Measurements from ENCODE around the gene ONECUT1.

The ONECUT1 gene

DNA sequence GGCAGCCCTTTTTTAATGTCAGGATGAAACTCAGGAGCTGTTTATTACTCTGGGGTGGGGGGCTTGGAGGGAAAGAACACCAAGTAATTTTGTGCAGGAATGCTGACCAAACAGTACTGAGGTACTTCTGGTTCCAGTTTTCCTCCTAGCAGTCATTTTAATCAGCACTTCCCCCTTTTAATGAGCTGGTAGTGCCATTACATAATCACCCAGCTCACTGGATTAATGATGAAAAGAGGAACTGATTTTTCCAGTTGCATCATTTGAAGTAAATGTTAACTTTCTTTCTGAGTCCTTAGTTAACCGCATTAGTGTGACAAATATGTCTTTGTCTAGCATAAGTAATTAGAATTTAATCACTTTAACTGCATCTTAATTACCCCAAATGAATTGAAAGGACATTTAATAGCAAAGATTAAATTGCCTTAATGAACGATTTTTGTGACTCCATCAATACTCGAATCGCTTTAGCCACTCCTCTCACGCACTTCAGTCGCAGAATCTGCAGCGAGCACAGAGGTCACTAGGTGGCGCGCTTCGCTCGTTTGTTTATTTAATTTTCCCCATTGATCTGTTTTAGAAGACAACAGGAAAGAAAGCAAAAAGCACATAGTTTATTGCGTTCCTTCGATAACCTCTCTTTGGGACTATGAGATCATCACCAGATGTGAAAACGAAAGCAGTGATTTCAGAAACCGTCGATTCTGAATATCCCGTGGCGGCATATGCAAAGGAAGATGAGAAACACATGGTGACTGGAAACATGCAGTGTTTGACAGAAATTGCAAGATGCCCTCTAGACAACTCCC is 9.8 kb downstream of the ONECUT1 start:
- peak; percentile 45 for DNase-seq

DNA sequence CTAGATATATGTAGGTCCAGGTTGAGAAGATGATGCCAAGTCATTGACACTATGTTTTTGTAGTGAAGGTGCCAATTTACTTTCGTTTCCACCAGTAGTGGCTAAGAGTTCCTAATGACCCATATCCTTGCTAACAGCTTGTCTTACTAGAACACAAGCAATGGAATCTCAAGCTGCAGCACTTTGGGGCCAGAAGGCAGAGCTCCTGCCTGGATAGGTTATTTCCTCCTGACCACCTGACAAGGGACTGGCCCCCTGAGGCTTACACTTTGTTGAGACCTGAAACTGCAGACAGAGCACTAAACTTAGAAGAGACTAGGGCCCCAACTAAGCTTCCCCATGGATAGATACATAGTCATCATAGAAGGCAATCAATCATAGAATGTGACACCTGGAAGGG is 11.7 kb downstream of the ONECUT1 start:
- DNase-seq = no peak

DNA sequence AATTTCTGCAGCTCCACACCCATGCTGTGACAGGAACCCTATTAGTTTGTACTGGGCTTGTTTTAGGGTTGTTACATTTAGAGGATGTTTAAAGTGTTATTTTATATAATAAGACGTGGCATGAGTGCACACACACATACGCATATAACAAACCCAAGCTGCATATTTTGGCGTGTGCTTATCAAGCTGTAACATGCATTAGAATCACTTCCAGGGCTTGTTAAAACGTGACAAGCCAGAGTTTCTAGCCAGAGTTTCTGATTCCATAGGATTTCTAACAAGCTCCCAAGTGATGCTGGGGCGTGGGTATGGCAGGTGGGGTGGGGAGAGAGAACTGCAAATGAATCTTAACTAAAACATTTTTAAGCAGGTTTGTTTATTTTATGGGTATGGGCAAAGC is 17.4 kb downstream of the ONECUT1 start:
- no peak for DNase-seq

DNA sequence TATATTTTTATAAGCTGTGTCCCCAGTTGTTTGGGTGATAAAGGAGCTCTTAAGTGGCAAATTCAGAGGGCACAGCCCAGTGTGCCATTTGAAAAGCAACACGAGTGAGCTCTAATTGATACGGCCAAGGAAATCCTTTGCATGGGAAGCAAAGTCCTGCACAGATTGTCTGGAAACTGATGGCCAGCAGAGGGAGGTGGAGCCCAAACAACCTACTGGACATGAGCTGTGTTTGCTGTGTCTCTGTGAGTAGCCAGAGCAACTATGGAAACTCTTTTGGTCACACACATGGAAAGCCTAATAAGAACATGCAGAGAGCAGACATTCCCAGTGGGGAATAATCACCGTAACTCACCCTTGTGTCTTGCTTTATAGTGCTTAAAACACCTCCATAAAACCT is 24.4 kb downstream of the ONECUT1 start:
- no peak for DNase-seq

DNA sequence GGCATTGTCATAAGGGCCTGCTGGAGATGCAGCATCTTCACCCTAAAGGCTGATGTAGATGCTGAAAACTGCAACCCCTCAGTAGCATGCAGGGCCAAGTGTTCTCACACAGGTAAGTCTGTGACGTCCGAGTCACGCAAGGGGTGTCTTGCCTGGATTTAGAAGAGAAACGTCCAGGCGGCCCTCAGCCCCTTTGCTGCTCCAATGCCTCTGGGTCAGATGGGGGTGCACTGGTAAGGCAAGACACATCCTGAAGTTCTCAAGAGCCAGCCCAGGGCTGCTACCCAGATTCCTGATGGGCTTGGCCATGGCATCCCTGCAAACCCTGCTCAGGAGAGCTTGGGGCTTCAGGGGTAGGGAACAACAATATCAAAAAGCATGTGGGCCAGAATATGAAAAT is 25.4 kb downstream of the ONECUT1 start:
- no peak for DNase-seq

DNA sequence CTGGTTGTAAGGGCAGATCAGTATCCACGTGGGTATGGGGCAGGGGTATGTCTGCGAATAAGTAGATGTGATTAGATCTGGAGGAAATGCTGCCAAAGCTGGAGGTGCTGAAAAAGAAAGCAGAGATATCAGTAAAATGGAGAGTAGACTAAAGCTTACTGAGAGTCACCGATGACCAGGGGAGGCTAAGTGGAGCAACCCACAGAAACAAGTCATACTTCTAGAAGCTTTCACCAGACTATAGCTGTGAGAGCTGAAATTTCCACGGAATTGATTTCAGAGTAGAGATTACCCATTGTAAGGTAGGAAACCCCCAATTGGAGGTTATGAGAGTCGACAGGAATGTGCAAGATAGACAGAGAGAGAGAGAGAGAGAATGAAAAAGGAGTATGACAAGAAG is 27.5 kb downstream of the ONECUT1 start:
- DNase-seq = no peak

DNA sequence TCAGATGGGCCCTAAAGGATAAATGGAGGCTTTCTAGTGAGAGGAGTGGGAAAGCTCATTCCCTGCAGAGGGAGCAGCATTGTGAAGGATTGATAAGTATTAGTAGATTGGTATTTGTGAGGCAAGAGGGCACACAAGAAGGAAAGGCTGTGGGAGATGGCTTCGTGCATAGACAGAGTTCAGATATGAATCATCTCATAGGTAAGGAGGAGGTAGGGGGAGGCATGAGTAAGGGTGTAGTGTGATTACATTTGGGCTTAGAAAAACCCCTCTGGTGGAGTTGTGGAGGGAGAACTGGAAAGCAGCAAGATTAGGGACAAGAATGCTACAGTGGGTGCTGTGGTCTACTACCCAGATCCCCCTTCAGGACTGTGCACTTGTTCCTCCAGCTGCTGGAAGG is 29.6 kb downstream of the ONECUT1 start:
- DNase-seq = no peak

DNA sequence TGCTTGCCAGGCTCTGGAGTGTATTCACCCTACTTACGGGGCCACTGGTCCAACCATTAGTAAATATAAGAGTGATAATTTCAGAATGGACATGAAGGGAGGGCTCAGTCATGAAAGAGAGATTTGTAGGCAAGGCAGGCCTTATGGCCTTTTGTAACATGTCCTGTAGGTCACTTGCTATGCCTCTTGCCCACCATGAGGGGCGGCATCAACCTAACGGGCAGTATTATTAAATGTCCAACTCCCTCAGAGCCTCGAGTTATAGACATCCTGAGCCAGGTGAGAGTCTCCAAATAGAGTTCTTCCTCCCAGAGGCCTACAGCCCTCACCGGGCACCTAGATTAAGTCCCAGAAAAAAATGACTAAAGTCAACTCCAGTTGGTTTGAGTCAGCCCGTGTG is 30.2 kb downstream of the ONECUT1 start:
- DNase-seq = no peak

DNA sequence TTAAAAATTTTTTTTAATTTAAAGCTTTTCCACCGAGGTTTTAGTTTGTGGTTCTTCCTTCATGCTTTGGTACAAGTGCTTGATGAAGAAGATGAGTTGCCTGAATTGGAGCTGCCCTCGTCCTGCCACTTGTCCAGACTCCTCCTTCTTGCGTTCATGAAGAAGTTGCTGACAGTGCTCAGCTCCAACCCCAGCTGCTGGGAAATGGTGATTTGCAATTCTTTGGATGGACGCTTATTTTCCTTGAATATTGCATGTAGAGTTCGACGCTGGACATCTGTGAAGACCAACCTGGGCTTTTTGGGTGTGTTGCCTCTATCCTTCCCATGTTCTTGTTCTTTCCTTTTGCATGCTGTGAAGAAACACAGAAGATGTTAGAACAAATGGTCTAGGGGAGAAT is 32.6 kb downstream of the ONECUT1 start:
- no peak for DNase-seq

DNA sequence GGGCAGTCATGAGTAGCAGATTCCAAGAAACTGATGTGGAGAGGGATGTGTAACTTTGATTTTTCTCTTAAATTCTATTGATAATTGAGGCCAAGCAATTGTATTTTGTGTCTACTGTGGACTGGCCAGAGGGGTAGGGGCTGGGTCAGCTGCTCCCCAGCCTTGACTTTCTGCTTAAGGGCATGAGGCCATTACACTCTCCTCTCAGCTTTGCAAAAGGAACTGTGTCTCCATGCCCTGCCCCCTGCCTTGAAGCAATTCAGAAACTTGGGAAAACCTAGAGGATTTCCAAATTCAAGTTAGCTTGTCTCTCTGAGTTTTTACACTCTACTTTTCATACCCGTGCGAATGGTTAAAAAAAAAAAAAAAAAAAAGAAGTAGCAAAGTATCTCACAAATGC is 38.6 kb downstream of the ONECUT1 start:
- no peak for DNase-seq

DNA sequence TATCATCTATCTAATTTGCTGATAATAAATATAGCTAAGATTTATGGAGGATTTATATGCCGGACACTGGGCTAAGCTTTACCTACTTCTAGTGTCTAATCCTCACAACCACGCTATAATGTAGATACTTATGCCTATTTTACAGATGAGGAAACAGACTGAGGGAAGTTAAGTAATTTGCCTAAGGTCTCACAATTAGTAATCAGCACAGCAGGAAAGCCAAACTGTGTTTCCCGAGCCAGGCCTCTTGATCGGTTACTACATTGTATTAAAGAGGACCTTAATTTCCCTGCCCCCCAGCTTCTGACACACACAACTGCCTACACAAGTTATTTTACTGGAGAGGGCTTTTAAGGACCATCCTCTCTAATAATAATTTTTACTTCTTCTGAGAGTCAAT is 40.9 kb downstream of the ONECUT1 start:
- DNase-seq = no peak

DNA sequence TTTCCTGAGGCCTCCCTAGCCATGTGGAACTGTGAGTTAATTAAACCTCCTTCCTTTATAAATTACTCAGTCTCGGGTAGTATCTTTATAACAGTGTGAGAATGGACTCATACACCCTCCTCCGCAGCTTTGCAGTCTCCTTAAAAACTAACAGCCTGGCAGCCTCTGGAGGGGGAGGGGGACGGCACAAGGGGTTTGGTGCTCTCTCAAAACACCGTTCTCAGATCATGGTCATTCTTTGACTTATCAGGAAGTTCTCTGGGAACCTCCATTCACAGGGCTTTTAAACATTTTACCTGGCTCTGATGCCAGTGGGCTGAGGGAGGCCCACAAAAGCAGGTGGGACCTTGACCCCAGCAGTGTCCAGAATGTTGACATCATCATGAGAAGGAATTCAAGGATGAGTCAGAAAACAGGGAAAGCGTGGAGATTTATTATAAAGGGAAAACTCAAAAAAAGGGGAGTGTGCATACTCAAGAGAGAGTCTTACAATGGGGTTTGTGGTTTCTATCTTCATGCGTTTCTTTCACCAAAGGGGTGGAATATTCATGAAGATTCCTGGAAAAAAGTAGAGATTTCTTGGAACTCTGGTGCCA is 43.9 kb downstream of the ONECUT1 start:
- DNase-seq = no peak

DNA sequence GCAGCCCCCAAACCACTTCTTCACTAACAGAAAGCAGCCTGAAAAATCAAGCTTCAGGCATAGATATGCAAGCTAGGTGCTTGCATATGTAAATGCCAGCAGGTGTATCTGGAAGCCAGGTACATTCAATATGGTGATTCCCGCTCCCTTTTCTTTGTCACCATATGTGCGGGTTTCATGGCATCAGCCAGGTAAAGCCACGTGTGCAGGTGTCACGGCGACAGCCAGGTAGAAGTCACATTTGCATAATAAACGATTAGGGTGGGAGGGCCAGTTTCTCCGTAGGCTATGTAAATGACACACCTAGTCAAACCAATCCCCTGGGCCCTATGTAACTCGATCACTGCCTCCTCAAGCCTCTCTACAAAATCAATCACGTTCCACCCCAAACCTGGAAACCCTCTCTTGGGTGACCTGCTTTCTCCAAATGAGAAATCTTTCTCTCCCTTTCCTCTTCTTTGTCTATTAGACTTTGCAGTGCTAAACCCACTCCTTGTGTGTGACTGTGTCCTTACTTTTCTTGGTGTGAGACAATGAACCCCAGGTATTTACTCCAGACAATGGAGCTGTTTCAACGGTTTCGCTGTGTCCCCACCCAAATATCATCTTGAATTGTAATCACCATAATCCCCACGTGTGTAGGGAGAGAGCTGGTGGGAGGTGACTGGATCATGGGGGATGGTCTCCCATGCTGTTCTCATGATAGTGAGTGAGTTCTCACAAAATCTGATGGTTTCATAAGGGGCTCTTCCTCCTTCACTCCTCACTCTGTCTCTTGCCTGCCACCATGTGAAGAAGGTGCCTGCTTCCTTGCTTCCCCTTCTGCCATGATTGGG is 44.6 kb downstream of the ONECUT1 start:
- no peak for DNase-seq

DNA sequence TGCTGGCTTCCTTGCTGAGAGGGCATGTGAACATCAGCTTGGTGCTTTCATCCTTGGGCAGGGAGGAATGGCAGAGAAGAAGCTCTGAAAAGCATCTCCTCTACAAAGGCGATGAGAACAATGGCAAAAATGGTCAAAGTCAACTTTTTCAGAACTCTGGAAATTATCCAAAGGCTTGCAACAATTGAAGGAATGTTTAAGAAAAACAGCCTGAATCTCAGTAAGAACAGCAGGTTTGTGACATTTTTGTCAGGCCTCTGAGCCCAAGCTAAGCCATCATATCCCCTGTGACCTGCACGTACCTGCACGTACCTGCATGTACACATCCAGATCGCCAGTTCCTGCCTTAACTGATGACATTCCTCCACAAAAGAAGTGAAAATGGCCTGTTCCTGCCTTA is 51.8 kb downstream of the ONECUT1 start:
- no peak for DNase-seq

DNA sequence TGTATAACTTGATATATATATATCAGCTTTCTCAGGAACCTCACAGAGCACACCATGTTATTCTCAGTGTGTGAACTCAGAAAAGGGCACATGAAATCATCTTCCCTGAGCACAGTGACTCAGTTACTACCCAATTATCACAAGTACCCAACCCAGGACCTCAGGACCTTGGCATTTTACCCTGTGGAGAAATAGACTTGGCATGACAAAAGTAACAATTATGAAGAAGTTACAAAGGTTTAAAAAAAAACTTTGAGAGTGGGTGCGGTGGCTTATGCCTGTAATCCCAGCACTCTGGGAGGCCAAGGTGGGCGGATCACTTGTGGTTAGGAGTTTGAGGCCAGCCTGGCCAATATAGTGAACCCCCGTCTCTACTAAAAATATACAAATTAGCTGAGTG is 52.4 kb downstream of the ONECUT1 start:
- DNase-seq = peak; percentile 44

DNA sequence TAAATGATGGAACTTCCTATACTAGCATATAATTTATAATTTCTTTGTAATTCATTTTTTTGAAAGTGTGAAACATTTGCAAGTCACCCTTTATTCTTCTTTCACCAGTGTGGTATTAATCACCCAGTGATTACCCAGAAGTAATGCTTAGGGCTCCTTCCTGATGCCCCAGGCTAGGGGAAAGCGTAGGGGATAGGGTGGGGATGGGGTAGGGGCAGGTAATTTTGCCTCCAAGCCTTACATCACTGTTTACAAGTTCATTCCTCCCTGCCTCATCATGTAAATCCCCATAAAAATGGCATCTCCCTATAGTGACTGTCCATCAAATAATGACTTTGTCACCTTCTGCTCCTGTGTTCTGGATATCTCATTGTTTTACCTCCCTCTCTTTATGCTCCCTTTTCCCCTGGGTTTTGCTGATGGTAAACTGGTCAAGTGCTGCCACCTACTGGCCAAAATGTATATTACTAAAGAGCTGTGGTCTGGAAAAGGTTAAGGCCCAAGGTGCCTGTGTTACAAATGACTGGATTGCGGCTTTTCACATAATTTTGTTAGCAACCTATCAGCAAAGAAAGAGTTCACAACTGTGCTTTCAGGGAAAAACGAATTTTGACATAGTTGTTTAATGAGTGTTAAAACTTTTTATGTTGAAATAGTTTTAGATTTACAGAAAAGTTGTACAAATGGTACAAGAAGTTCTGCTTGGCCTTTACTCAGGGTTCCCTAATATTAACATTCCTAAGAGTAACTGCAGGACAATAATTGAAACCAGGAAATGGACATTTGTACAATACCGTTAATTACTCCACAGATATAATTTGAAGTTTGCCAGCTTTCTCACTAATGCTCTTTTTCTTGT is 54.7 kb downstream of the ONECUT1 start:
- DNase-seq = peak; percentile 67

DNA sequence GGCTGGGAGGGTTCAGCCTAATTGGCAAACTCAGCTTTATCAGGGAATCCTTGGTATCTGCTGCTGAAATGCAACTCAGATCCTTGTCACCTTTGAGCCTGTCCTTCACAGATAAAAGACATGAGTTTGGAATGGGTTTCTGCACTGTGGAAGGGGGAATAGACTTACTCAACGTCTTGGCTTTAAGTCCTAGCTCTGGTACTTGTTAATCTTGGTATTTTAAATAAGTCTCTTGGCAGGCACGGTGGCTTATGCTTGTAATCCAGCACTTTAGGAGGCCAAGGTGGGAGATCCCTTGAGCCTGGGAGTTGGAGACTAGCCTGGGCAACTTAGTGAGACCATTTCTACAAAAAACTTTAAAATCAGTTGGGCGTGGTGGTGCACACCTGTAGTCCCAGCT is 55.8 kb downstream of the ONECUT1 start:
- DNase-seq = no peak

DNA sequence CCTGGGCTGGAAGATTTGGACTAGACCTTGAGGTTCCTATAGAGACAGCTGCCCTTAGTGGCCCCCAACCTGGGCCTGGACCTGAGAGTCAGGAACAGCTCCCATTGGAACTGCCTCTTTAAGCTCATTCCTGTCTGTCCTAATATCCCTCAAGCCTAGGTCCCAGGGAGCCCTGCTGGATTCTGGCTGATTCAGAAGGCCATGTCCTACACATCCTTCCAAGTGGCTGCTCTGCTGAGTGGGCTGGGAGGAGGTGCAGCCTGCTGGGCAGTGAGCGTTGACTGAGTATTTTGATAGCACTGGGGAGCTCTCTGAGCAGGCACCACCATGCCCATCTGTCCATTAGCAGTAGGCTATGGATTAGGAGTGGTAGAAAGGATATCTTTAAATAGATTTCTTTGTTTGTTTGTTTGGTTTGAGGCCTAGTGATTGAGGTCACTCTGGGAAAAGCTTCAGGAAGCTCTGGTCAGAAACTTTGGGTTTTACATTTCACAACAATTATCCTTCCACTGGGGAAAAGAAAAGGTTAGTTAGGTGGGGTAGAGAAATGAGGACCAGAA is 56.4 kb downstream of the ONECUT1 start:
- DNase-seq = peak; percentile 4

DNA sequence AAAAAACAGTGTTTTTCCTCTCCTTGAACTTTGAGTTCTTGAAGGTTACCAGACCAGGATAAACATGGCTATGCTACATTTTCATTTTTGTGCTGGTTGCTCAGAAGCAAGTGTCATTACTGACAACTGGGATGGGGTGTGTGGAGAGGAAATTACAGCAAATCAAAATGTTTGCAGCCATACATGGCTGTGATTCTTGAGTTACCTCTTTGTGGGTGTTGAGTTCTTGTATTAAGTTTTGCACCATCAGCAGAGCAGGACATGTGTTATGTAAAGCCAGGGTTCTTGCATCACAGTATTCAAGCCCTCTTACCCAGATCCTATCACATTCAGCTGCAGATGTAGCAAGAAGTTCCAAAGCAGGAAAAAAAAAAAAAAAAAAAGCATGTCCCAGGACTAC is 57.0 kb downstream of the ONECUT1 start:
- DNase-seq = no peak

DNA sequence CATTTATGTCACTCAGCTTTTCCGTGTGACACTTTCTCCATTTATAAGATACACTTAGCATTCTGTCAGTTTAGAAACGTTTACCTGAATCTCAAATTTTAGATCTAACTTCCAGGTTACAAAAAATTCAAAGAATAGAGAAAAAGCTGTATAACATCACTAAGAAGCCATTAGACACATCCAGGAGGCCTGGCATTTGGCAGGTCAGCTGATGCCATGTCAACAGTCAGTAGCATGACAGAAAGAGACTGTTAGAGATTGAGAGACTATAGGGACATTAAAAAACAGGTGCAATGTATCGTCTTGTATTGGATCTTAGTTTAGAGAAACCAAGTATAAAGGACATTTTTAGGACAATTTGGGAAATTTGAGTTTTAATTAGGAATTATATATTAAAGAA is 57.6 kb downstream of the ONECUT1 start:
- no peak for DNase-seq

DNA sequence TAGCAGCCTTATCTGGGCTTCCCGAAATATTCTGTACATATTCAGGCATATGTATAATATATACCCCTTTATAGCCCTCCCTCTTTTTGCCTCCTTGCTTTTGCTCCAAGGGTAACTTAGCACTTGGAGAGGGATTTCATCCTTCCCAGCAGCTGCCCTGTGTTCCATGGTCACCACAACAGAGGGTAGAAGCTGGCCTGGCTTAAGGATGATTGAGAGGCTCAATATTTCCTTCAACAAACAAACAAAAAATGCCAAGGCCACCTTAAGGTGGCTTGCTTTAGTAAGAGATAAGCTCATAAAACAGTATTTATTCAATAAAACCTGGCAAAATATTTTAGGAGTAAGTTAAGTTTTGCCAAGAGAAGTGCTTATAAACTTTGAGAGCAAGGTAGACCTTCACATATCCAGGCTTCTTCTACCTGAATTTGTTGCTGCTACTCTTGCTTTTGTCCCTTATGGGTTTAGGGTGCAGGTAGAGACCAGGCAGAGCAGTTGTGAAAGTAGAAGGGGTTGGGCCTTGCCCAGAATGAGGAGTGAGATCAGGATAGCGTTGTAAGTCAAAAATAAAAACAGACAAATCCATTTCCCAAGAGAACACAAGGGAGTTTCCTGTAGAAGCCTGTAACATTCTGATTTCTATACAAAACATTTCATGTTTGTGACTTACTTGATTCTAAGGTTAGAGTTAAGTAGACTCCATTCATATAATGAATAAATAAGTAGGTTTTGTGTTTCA is 58.2 kb downstream of the ONECUT1 start:
- DNase-seq = no peak

DNA sequence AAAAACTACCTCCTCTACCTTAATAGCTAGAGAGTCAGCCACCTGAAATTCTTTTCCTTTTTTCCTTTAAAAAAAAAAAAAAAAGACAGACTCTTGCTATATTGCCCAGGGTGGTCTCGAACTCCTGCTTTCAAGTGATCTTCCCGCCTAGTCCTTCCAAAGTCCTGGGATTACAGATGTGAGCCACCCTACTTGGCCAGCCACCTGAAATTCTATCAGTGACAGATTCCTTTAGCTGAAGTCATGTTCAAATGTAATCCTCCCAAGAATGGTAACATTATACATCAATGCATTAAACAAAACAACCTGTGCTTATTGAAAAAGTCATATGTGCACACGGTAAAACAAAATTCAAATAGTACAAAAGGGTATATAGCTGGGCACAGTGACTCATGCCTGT is 59.1 kb downstream of the ONECUT1 start:
- no peak for DNase-seq

Data from T1000 (cell line).